Measurements from ENCODE around the gene ZNF544.
A peak's percentile ranks its signal among the peaks of the same experiment; 100 is the strongest.
"Not testable (repeated sequence)": the region's sequence is repeated elsewhere in the genome, so short reads cannot be mapped to it uniquely, and the experiment has no call there.

Gene ZNF544

DNA sequence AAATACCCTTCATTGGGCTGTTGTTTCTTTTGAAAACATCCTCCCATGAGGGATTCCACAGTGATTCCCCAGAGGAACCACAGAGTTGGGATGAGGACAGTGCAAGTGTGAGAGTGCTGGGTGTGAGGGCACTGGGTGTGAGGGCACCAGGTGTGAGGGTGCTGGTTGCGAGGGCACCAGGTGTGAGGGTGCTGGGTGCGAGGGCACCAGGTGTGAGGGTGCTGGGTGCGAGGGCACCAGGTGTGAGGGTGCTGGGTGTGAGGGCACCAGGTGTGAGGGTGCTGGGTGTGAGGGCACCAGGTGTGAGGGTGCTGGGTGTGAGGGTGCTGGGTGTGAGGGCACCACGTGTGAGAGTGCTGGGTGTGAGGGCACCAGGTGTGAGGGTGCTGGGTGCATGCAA is 29.5 kb downstream of the ZNF544 start:
- not testable (repeated sequence) for DNase-seq

DNA sequence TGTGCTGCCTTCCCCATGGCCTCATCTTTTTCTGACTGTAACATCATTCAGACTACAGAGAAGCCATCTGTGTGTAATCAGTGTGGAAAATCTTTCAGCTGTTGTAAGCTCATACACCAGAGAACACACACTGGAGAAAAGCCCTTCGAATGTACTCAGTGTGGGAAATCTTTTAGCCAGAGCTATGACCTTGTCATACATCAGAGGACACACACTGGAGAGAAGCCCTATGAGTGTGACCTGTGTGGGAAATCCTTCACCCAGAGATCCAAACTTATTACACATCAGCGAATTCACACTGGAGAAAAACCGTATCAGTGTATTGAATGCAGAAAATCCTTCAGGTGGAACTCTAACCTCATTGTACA is 32.9 kb downstream of the ZNF544 start:
- no peak for DNase-seq

DNA sequence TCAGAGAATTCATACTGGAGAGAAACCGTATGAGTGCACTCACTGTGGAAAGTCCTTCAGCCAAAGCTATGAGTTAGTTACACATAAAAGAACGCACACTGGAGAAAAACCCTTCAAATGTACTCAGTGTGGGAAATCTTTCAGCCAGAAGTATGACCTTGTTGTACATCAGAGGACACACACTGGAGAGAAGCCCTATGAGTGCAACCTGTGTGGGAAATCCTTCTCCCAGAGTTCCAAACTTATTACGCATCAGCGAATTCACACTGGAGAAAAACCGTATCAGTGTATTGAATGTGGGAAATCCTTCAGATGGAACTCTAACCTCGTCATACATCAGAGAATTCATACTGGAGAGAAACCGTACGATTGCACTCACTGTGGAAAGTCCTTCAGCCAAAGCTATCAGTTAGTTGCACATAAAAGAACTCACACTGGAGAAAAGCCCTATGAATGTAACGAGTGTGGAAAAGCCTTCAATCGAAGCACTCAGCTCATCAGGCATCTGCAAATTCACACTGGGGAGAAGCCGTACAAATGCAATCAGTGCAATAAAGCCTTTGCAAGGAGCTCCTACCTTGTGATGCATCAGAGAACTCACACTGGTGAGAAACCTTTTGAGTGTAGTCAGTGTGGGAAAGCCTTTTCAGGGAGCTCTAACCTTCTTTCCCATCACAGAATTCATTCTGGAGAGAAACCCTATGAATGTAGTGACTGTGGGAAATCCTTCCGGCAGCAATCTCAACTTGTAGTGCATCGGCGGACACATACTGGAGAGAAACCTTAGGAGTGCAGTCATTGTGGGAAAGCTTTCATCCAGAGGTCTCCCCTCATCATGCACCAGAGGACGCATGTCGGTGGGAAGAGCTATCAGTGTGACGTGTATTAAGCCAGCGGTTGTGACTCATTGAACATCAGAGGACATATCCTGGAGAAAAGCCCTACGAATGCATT is 33.5 kb downstream of the ZNF544 start:
- DNase-seq: no peak

DNA sequence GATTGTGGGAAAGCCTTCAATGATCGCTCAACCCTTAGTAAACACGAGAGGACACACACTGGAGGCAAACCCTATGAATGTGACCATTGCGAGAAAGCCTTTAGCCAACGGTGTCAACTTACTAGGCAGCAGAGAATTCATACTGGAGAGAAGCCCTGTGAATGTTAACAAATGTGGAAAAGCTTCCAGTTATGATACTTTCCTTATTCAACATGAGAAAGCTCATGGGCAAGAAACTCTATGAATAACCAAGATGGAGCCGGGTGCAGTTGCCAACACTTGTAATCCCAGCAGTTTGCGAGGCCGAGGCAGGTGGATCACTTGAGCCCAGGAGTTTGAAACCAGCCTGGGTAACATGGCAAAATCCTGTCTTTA is 34.2 kb downstream of the ZNF544 start:
- no peak for DNase-seq

DNA sequence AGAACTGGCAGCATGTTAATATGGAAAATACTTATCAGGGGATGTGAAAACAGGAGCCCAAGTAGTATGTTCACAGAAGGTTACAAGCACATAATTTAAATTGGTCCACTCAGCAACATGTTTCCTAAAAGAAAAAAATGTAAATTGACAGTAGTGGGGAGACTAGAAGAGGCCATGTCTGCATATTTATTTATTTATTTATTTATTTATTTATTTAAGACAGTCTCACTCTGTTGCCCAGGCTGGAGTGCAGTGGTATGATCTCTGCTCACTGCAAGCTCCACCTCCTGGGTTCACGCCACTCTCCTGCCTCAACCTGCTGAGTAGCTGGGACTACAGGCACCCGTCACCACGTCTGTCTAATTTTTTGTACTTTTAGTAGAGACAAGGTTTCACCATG is 36.4 kb downstream of the ZNF544 start:
- no peak for DNase-seq

DNA sequence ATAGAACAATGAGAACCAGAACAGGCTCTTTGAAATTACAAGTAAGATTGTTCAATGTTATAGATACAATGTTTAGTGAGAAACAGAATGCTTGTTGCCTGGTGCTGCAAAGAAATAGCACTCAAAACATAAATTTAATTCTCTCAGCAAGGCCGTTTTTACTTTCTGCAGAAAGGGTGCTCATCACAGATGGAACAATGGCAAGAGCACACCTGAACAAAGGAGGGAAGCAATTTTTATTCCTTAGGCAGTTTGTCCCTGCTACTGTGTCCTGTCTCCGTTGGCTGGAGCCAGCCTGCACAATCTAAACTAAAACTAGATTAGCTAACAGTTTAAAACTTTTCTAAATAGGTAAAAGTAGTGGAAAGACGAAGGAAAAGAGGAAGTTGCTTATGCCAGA is 39.6 kb downstream of the ZNF544 start:
- DNase-seq: no peak

DNA sequence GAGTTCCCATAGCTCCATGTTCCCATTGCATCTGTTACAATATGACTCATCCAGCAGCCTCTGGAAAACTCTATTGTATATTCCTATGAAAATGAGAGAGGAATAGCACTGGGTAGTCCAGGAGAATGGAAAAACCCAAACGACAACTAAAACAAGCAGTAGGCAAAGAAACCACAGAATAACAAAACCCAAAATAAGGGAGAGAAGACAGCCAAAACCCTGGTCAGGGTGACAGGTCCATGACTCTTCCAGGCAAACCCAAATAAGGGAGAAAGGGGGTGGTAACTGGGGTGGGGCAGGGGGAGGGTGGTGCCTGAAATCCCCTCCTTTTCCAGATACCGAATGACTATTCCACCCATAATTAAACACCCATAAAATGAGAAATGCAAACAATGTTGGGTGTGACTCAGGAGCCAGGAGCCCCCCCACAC is 46.1 kb downstream of the ZNF544 start:
- no peak for DNase-seq

DNA sequence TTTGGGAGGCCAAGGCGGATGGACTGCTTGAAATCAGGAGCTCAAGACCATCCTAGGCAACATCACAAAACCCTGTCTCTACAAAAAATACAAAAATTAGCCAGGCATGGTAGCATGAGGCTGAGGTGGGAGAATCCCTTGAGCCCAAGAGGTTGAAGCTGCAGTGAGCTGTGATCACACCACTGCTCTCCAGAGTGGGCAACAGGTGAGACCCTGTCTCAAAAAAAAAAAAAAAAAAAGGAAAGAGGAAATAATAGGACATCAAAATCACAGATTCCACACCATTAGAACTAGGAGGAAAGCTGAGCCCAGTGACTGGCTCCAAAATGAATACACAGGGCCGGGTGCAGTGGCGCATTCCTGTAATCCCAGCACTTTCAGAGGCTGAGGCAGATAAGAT is 46.9 kb downstream of the ZNF544 start:
- DNase-seq: no peak

DNA sequence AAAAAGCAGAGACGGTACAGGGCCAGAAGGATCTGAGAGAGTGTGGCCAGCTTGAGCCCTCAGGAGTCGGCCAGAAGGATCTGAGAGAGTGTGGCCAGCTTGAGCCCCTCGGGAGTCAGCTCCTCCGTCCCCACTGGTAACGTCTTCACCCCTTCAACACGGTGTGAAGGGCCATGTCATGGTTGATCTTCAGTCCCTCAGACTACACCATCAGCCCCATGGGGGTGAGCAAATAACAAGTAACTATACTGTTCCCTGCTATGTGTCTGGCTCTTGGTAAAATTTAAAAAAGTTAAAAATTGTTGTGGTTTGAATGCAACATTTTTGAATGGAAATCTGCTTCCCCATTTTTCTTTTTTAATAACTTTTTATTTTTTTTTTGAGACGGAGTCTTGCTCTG is 48.5 kb downstream of the ZNF544 start:
- DNase-seq: no peak

DNA sequence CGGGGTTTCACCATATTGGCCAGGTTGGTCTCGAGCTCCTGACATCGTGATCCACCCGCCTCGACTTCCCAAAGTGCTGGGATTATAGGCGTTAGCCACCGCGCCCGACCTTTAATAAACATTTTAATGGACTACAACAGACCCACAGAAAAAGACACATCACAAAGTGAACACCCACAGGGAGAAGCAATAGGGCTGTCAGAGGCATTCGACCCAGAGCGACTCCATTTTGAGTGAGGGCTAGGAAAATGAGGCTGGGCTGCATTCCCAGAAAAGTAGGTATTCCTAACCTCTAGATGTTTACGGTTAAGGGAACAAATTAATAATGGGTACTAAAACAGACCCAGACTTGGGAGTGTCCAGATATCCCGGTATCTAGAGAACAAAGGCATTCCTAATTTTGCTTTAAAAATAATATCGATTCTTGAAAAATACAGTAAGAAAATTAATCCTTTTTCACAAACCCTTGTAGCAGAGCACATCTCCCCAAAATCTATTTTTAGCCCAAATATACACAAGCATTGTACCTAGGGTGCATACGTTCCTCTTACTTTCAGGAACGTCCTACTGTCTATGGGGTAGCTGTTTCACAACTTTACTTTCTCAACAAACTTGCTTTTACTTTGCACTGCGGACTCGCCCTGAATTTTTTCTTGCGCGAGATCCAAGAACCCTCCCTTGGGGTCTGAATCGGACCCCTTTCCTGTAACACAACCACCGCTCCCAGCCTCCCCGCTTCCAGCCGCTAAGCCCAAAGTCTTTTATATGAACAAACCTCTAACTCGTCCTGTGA is 49.2 kb downstream of the ZNF544 start:
- DNase-seq: no peak

DNA sequence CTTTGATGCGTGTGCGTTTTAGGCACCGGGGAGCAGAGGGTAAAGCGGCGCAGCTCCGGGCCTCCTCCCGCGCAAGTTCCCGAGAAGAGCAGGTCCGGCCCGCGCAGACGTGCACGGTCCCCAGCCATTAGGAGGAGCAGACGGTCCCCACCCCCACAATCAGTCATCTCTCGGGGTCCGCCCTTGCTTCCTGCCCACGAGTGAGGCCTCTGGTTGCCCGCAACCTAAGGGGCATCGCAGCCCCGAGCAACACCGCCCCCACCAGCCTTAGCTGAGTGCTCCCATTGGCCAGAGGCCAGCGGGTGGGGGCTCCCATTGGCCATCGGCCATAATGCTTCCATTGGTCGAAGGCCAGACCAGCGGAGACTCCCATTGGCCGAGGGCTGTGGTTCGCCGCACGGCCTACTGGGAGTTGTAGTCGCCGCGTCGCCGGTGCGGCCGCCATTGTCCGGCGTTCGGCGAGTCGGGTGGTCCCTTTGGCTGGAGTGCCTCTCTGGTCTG is 49.9 kb downstream of the ZNF544 start, which contains the start of gene ZNF8:
TSS of gene ZNF8 (plus strand) at position 415 of the 501 bp plus-strand sequence. CDS start 127 bp downstream, outside the sequence.
- peak; percentile 87 to 99 (median 92) for DNase-seq

DNA sequence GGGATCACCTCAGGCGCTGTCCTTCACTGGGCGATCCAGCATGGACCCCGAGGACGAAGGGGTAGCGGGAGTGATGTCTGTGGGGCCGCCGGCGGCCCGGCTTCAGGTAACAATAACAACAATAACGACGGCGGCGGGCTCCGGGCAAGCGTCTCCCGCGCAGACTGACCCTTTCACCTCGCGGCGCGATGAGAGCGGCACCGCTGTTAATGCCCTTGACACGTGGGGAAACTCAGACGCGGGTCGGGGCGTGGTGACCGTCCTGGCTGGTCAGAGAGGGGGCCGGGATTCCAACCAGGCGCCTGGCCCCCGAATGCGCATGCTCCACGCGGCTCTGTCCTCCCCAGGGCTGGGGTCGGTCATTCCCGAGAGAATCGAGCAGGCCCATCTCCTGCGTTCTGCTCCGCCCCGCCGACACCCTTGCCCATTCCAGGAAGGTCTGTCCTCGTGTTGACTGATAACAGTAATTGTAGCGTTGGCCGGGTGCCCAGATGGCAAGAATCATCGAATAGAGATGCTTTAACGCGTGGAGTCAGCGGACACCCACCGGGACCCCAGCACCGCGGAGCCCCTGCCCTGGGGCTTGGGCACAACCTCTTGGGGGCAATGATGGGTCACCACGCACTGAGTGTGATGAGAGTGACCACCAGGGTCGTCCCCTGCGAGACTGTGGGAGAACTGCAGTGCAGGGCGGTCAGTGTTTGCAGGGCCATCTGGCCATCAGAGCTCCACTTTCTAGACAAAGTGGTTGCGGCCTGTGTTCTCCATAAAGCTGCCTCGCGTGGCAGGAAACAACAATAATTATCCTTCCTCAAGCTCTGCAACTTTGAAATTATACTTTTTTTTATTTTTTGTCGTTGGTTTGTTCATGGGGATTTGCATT is 50.6 kb downstream of the ZNF544 start:
- peak in 2 of 4 experiments; percentile 25 to 34 for DNase-seq

DNA sequence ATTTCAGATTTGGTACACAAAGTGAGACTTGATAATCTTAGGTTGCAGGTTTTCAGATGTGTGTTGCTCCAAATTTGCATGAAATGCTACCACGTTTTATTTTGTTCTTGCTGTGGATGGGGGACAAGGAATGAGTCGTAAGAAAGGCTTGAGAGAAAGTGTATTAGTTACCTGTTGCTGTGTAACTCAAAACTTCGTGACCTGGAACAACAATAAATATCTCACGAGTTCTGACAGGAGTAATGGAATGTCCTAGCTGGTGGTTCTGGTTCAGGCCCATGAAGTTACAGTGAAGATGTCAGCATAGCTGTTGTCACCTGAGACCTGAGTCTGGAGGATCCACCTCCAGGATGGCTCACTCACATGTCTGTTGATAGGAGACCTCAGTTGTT is 51.2 kb downstream of the ZNF544 start:
- no peak for DNase-seq

DNA sequence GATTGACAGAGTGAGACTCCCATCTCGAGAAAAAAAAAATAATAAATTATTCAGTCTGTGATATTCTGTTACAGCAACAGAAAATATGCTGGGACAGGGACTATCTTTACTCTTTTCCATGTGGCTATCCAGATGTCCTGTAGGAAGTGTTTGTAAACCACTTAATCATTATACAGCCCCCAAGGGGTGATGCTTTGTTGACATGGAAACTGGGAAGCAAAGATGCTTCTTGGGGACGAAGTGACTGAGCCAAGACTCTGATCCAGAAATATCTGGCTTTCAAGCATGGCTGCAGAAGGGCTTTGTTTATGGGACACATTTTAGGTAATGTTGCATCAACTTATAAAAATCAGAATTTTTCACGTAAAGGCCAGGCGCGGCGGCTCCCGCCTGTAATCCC is 55.5 kb downstream of the ZNF544 start:
- no peak for DNase-seq

DNA sequence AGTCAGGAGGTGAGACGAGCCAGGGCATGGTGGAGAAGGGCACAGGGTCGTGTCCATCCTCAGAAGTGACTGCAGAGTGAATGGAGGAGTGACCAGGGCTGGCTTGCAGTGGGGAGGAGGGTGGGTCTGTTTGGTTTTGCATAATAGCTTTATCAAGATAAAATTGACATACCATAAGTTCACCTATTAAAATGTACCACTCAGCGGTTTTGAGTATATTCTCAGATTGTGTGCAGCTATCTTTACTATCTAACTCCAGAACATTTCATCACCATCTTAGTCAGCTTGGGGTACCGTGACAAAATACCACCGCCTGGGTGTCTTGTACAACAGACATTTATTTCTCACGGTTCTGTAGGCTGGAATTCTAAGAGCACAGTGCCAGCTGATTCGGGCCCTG is 63.2 kb downstream of the ZNF544 start:
- DNase-seq: no peak

DNA sequence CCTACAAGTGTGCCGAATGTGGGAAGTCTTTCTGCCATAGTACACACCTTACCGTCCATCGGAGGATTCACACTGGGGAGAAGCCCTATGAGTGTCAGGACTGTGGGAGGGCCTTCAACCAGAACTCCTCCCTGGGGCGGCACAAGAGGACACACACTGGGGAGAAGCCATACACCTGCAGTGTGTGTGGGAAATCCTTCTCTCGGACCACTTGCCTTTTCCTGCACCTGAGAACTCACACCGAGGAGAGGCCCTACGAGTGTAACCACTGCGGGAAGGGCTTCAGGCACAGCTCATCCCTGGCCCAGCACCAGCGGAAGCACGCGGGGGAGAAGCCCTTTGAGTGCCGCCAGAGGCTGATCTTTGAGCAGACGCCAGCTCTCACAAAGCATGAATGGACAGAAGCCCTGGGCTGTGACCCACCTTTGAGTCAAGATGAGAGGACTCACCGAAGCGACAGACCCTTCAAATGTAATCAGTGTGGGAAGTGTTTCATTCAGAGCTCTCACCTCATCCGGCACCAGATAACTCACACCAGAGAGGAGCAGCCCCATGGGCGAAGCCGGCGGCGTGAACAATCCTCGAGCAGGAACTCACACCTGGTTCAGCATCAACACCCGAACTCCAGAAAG is 66.1 kb downstream of the ZNF544 start:
- no peak for DNase-seq

DNA sequence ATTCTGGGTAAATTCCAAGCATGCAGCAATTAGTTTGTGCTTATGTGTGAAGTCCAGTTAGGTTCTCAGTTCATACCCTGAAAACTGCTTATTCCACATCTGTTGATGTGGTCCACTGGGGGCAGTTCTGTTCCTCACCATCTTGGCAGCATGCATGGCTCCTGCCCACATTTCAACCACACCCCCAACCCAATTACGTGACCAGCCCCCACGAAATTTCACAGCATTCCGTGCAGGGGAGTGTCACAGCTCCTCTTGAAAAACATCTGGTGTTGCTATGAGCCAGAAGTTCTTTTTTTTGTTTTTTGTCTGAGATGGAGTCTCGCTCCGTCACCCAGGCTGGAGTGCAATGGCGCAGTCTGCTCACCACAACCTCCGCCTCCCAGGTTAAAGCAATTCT is 67.4 kb downstream of the ZNF544 start:
- no peak for DNase-seq

DNA sequence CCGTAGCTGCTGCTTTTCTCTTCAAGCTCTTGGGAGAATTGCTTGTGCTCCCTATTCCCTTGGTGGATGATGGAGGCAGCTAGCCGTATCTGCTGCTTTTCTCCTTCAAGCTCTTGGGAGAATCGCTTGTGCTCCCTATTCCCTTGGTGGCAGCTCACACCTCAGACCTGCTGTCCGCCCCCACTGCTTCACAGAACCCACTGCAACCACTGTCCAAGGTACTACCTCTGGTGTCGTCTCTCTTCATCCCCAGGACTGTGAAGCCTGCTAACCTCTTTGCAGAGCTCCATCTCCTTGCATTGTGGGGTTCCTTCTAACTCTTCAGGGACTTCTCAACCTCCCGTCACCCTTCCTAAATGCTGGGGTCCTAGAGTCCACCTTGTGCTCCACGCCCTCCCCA is 71.9 kb downstream of the ZNF544 start:
- DNase-seq: no peak

DNA sequence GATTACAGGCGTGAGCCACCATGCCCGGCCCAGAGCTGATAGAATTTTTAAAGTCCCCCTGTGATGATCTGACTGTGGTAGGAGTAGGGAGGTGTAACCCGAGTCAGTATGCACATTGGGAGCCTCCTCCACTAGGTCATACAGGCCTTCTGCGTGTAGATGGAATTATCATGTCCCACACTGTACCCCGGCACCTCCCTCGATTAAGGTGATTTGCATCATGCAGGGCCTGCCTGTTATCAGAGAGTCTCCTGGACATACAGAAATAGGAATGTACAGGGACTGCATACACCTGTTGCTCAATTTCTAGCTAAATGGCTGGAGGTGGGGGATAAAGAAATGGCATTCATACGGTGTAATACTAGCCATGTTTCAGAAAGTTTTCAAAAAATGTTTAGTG is 75.5 kb downstream of the ZNF544 start:
- DNase-seq: no peak

DNA sequence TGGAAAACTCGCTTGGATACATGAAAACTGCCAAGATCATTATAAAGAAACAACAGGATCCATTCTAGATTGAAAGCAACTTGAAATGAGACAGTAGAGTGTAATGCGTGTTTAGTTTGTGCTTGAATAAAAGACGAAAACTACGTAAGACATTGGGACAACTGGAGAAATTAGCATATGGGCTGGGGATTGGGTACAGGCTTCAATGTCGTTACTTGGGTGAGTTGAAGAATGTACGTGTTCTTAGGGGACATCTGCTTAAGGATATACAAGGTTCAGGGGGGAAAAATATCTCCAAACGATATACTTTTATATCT is 76.0 kb downstream of the ZNF544 start:
- DNase-seq: no peak

DNA sequence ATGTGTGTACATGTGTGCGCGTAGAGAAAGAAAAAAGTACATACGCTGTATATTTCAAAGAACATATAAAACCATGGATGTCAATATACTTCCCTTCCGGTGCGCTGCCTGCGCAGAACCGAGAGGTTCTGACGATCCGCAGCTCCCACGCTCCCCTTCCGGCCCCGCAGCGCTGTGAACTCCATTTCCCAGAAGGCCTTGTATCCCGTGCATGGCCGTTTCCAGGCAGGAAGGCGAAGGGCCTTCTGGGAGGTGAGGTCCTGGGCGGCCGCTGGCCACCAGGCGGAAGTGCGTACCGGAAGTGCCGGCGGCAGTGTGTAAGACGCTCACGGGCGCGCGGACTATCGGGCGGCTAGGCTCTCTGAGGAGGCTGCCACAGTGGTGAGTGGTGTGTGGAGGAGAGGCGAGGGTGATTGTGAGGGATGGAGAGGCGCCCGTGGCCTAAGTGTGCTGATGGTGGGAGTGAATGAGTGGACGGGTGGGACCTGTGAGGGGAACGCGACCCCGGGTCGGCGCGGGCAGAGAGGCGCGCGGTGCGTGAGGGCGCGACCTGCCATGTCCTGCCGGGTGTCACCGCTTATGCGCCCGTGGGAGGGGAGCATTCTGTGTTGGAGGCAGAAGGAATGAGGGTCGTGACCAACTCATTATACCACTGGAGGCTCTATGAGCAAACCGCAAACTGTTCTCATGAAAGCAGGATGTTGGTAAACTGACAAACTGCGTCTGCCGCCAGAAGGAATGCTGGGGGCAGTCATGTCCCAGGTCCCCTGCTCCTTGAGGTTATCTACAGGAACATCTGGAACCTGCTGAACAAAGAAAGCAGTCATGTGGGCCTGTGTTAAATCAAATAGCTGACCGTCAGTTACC is 76.6 kb downstream of the ZNF544 start, which contains the start of gene ERVK3-1:
TSS of gene ERVK3-1 (plus strand) at position 313 of the 867 bp plus-strand sequence. CDS start 6,792 bp downstream, outside the sequence.
- DNase-seq: peak; percentile 74 to 89 (median 76)
